ENCODE results near the gene EYS.

EYS gene

DNA sequence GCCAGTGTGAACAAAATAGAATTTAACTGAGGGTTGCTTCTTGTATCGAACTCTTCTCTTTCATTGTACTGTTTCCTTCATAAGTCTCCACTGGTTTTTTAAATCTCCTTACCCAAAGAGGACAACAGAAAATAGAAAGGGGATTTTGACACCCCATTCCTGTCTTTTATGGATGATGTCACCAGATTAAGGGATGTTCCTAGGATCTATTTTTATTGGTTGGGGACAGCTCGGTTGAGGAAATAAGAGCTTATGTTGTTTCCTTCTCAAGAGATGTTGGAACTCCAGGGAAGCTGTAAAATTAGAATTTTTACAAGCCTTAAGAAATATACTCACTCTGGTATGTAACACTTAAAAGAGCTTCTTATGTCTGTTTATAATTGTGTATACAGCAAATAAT, 1900.0 kb downstream of the EYS start:
- TF ChIP-seq, protein P1, sequence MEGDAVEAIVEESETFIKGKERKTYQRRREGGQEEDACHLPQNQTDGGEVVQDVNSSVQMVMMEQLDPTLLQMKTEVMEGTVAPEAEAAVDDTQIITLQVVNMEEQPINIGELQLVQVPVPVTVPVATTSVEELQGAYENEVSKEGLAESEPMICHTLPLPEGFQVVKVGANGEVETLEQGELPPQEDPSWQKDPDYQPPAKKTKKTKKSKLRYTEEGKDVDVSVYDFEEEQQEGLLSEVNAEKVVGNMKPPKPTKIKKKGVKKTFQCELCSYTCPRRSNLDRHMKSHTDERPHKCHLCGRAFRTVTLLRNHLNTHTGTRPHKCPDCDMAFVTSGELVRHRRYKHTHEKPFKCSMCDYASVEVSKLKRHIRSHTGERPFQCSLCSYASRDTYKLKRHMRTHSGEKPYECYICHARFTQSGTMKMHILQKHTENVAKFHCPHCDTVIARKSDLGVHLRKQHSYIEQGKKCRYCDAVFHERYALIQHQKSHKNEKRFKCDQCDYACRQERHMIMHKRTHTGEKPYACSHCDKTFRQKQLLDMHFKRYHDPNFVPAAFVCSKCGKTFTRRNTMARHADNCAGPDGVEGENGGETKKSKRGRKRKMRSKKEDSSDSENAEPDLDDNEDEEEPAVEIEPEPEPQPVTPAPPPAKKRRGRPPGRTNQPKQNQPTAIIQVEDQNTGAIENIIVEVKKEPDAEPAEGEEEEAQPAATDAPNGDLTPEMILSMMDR (IDR thresholded peaks at IDR 0.05; ENCODE audit: unreplicated experiment in 3 of 3) = no peak

DNA sequence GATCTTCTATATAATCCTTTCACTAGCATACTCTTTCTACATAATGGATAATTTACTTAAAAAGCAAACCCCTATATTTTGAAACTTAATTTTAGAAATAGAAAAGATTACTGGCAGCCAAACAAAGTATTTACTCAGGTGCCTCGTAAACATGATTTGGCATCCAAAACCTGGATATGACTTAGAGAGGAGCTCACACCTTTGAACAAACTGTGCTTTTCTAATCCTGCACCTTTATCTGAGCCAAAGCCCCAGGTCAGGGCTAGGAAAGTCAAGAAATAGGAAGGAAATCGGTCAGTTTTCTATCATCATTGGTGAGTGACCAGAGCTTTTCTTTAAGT, 1900.5 kb downstream of the EYS start:
- Mint-ChIP-seq H3K4me1 (peaks cover 12% of the 10 kb centered on the region), H3K4me3 (no peak overlapping the region), H3K9me3 (no peaks in the 10 kb centered on the region), H3K27me3 (ENCODE audit: low read depth) (peaks cover 3% of the 10 kb centered on the region), H3K27ac (peak overlapping the region; percentile 39 to 94 (median 59)), H3K36me3 (ENCODE audit: low read depth) (no peaks in the 10 kb centered on the region)
- TF ChIP-seq, protein P1 (IDR thresholded peaks at IDR 0.05; ENCODE audit: unreplicated experiment in 3 of 3) = no peak

More for the DNA sequence above, 1900.0 kb downstream of the EYS start:
- Mint-ChIP-seq H3K9me3 (no peaks in the 10 kb centered on the region), H3K36me3 (ENCODE audit: low read depth) (no peaks in the 10 kb centered on the region), H3K4me1 (peaks cover 12% of the 10 kb centered on the region), H3K27me3 (ENCODE audit: low read depth) (peaks cover 3% of the 10 kb centered on the region), H3K27ac (peak overlapping the region in 1 of 3 experiments; percentile 3), H3K4me3 (no peak overlapping the region)

DNA sequence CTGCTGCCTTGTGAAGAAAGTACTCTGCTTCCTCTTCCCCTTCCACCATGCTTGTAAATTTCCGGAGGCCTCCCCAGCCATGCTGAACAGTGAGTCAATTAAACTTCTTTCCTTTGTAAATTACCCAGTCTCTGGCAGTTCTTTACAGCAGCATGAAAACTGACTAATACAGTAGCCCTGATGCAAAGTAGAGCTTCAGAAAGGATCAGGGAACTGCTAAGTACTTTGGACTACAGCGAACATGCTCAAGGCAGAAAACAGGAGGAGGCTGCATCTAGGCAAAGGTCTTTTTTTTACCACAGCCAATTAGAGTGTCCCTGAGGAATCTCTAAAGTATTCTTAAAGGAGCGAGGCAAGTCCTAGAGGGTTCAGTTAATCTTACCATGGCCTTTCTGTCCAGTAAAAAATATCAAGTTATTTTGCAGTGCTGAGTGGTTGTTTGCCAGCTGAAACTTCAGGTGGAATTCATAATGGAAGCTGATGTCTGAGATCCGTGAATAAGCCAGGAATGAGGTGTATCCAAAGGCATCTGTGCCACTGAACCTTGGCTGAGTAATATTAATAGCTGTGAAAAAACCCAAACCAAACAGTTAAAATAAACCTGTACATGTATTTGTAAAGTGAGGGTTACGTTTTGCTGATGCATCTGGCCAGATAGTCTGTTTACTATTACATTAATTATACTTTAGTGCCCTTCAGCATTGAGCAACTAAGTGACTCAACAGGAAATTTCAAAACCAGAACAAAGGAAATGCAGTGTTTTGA, 1901.0 kb downstream of the EYS start:
- peak overlapping the region in 1 of 3 experiments; percentile 14 for H3K4me3 Mint-ChIP-seq
- TF ChIP-seq, protein P1 (IDR thresholded peaks at IDR 0.05; ENCODE audit: unreplicated experiment in 3 of 3) = no peak

DNA sequence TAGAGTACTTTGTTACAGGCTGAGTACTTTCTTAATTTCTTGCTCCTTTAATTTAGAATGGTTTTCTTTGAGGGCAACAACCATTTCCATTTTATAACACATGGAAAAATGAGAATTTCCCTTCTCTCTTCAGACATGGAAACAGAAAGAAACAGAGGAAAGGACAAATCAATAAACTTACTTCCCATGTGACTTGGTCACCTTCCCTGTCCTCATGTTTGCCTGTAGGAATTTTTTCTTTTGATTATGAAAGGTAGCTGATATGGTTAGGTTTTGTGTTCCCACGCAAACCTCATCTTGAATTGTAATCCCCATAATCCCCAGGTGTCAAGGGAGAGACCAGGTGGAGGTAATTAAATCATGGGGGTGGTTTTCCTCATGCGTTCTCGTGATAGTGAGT, 1901.7 kb downstream of the EYS start:
- TF ChIP-seq, protein P1 (IDR thresholded peaks at IDR 0.05; ENCODE audit: unreplicated experiment in 3 of 3) = no peak
- Mint-ChIP-seq H3K27ac (peak overlapping the region; percentile 39 to 94 (median 59)), H3K9me3 (no peaks in the 10 kb centered on the region), H3K36me3 (ENCODE audit: low read depth) (no peaks in the 10 kb centered on the region), H3K4me1 (peaks cover 12% of the 10 kb centered on the region), H3K27me3 (ENCODE audit: low read depth) (peaks cover 2% of the 10 kb centered on the region), H3K4me3 (no peak overlapping the region)

More for the DNA sequence above, 1901.0 kb downstream of the EYS start:
- H3K27ac Mint-ChIP-seq = peak overlapping the region; percentile 39 to 94 (median 59)
- no peaks in the 10 kb centered on the region for H3K36me3 Mint-ChIP-seq (ENCODE audit: low read depth)
- no peaks in the 10 kb centered on the region for H3K9me3 Mint-ChIP-seq
- H3K27me3 Mint-ChIP-seq (ENCODE audit: low read depth) = peaks cover 3% of the 10 kb centered on the region
- peaks cover 12% of the 10 kb centered on the region for H3K4me1 Mint-ChIP-seq

DNA sequence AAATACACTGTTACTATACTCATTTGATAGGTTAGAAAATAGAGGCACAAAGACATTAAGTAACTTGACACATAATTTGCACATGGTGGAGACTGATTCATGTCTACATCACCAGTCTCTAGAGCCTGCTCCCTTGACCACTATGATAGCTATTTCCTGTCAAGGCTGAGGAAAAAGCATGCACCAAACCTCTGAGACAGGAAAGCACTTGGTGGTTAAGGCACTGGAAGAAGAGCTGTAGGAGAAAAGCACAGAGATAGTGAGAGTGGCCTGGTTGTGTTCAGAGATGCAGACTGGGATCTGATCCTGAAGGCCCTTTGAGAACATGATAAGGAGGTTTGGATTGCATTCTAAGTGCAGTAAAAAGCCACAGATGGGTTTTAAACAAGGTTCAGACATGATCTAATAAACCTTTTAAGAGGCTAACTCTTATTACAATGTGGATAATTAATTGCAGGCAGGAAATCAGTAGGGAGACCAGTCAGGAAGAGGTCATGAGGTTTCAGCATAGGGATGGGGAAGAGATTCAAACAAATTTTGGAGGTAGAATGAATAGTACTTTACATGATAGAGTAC, 1902.6 kb downstream of the EYS start:
- TF ChIP-seq, protein P1 (IDR thresholded peaks at IDR 0.05; ENCODE audit: unreplicated experiment in 3 of 3) = no peak
- no peaks in the 10 kb centered on the region for H3K36me3 Mint-ChIP-seq (ENCODE audit: low read depth)
- no peak overlapping the region for H3K4me3 Mint-ChIP-seq
- peak overlapping the region in 2 of 3 experiments; percentile 26 to 94 for H3K27ac Mint-ChIP-seq
- peaks cover 12% of the 10 kb centered on the region for H3K4me1 Mint-ChIP-seq
- no peaks in the 10 kb centered on the region for H3K9me3 Mint-ChIP-seq
- no peaks in the 10 kb centered on the region for H3K27me3 Mint-ChIP-seq (ENCODE audit: low read depth)

Data from nephron (organoid).